Smooth muscle cell (in vitro differentiated cells): ENCODE data around the gene INSL3. TPM values are rescaled to one million over a fixed set of nuclear protein-coding genes. Genes with fewer than 3 reads are reported as not detected.
"Not testable (repeated sequence)": the region's sequence is repeated elsewhere in the genome, so short reads cannot be mapped to it uniquely, and the experiment has no call there.

Source experiments
- DNase-seq: peaks from one replicate; lab custom pipeline; 2025; ENCODE audit not compliant: unreplicated experiment; lab: John Stamatoyannopoulos, UW
- H2AFZ ChIP-seq: fragments of 200-600 bp; sonication (generic); 2 replicates; pipeline ENCODE4 v1.6.0; 2016; ENCODE audit warnings: antibody characterized with exemption, low read depth, mild to moderate bottlenecking
- H3F3A ChIP-seq: fragments of 200-600 bp; sonication (generic); 2 replicates; pipeline ENCODE4 v1.6.0; 2017; ENCODE audit warnings: antibody characterized with exemption, low read depth
- H3K27ac ChIP-seq: fragments of 200-600 bp; sonication (generic); 2 replicates; pipeline ENCODE4 v1.5.1; 2016; ENCODE audit warnings: low read depth, mild to moderate bottlenecking
- H3K27me3 ChIP-seq: fragments of 200-600 bp; sonication (generic); 2 replicates; pipeline ENCODE4 v1.6.1; 2016; ENCODE audit warnings: low read depth, mild to moderate bottlenecking
- H3K36me3 ChIP-seq: fragments of 200-600 bp; sonication (generic); 2 replicates; pipeline ENCODE4 v1.5.1; 2016; ENCODE audit warnings: low read depth
- H3K4me1 ChIP-seq: fragments of 200-600 bp; sonication (generic); 2 replicates; pipeline ENCODE4 v1.5.1; 2016; ENCODE audit warnings: low read depth
- H3K4me2 ChIP-seq: fragments of 200-600 bp; sonication (generic); 2 replicates; pipeline ENCODE4 v1.6.0; 2016; ENCODE audit warnings: mild to moderate bottlenecking
- H3K4me3 ChIP-seq: fragments of 200-600 bp; sonication (generic); 2 replicates; pipeline ENCODE4 v1.5.1; 2016; ENCODE audit warnings: mild to moderate bottlenecking
- H3K79me2 ChIP-seq: fragments of 200-600 bp; sonication (generic); 2 replicates; pipeline ENCODE4 v1.6.0; 2016; ENCODE audit warnings: low read depth, mild to moderate bottlenecking
- H3K9ac ChIP-seq: fragments of 200-600 bp; sonication (generic); 2 replicates; pipeline ENCODE4 v1.6.0; 2016; ENCODE audit warnings: low read depth
- H3K9me3 ChIP-seq: fragments of 200-600 bp; sonication (generic); replicated peaks from 2 replicates; pipeline ENCODE4 v1.5.1; 2016; ENCODE audit warnings: low read depth
- H4K20me1 ChIP-seq: fragments of 200-600 bp; sonication (generic); 2 replicates; pipeline ENCODE4 v1.6.0; 2016; ENCODE audit warnings: low read depth
- CTCF ChIP-seq: fragments of 200-600 bp; sonication (generic); IDR thresholded peaks from 2 replicates; pipeline ENCODE4 v1.5.1; 2017; ENCODE audit warnings: borderline replicate concordance, mild to moderate bottlenecking, antibody characterized with exemption; ENCODE audit not compliant: insufficient read depth, poor library complexity, severe bottlenecking
- WGBS: methylation state at CpG from one replicate; pipeline ENCODE4 v1.1.7; 2016; ENCODE audit warnings: low lambda C conversion rate; 5-methylcytosine and 5-hydroxymethylcytosine counted together
- polyA plus RNA-seq: library from polyadenylated mRNA; unstranded; fragments of >200 nt; fragmentation: Nextera tagmentation; extraction: Ambion mirVana; gene quantifications from 2 replicates; pipeline ENCODE4 v1.2.1, GENCODE V29; 2016
- total RNA-seq: library from RNA; depleted of rRNA; stranded (reverse); fragments of >200 nt; gene quantifications from 2 replicates; pipeline ENCODE4 v1.2.3, GENCODE V29; 2014

The INSL3 gene
- total and polyA plus RNA-seq, 2 experiments from 2014 or later: 0.80 to 1.1 TPM

GRCh38 chr19:17803264-17803896, 17.9 kb downstream of the INSL3 start:
- H3K4me1 ChIP-seq: no peaks in the 10 kb centered on the region
- no peaks in the 10 kb centered on the region for H4K20me1 ChIP-seq
- H3K9me3 ChIP-seq: no peaks in the 10 kb centered on the region
- H3K27me3 ChIP-seq: no peaks in the 10 kb centered on the region
- no peak overlapping the region for H3K4me2 ChIP-seq
- no peak for TF ChIP-seq CTCF
- H3F3A ChIP-seq: no peaks in the 10 kb centered on the region
- H3K36me3 ChIP-seq: no peaks in the 10 kb centered on the region
- H3K27ac ChIP-seq: no peak overlapping the region
- no peak overlapping the region for H3K4me3 ChIP-seq
- no peaks in the 10 kb centered on the region for H3K79me2 ChIP-seq
- no peak overlapping the region for H2AFZ ChIP-seq
- WGBS: 86% methylated on average over 13 of the region's 14 CpGs
- no peak overlapping the region for H3K9ac ChIP-seq
- no peak for DNase-seq

GRCh38 chr19:17802137-17802858, 19.0 kb downstream of the INSL3 start:
- Histone ChIP-seq H3K4me1 (no peaks in the 10 kb centered on the region), H3K9me3 (no peaks in the 10 kb centered on the region), H3K4me2 (no peak overlapping the region), H2AFZ (no peak overlapping the region), H3K27ac (no peak overlapping the region), H3K9ac (no peak overlapping the region), H3K4me3 (no peak overlapping the region), H3K36me3 (no peaks in the 10 kb centered on the region), H3K79me2 (no peaks in the 10 kb centered on the region), H3K27me3 (no peaks in the 10 kb centered on the region), H4K20me1 (no peaks in the 10 kb centered on the region), H3F3A (no peaks in the 10 kb centered on the region)
- TF ChIP-seq CTCF: no peak
- WGBS: 78% methylated on average over 12 of the region's 12 CpGs
- DNase-seq: no peak

- H3K27ac ChIP-seq, H3K36me3 ChIP-seq, H3K79me2 ChIP-seq, H3K4me3 ChIP-seq, H3F3A ChIP-seq, H4K20me1 ChIP-seq, H3K9ac ChIP-seq, H3K9me3 ChIP-seq, DNase-seq, H2AFZ ChIP-seq, H3K4me2 ChIP-seq, H3K4me1 ChIP-seq: not testable (repeated sequence)
- peaks cover 32% of the 10 kb centered on the region for H3K27me3 ChIP-seq
- 93% methylated on average over 3 of the region's 3 CpGs for WGBS
Observed at GRCh38 chr19:17798599-17798998, 22.7 kb downstream of the INSL3 start.

- DNase-seq: no peak
- peak overlapping the region; percentile 13 for H3K27ac ChIP-seq
Observed at GRCh38 chr19:17797424-17798201, 23.7 kb downstream of the INSL3 start.

More at GRCh38 chr19:17797424-17798201, 23.7 kb downstream of the INSL3 start:
- Histone ChIP-seq H2AFZ (no peak overlapping the region), H3K9ac (no peak overlapping the region), H3K9me3 (no peaks in the 10 kb centered on the region), H3F3A (no peaks in the 10 kb centered on the region), H3K4me1 (no peaks in the 10 kb centered on the region), H3K27me3 (peaks cover 36% of the 10 kb centered on the region), H3K36me3 (no peaks in the 10 kb centered on the region), H3K4me3 (no peak overlapping the region), H3K4me2 (no peak overlapping the region), H3K79me2 (no peaks in the 10 kb centered on the region), H4K20me1 (no peaks in the 10 kb centered on the region)
- WGBS: 68% methylated on average over 11 of the region's 11 CpGs
- TF ChIP-seq CTCF: no peak
